Measurements from ENCODE around the gene FLNA.
A peak's percentile ranks its signal among the peaks of the same experiment; 100 is the strongest.

FLNA gene

GRCh38 chrX:154384284-154384892, 10.0 kb upstream of the FLNA start:
- in situ Hi-C loops (cut with HindIII; ENCODE audit: low pct_unique_long_range_greater_than_20kb, low sequenced_read_pairs) = no loop called here
- DNase-seq (ENCODE audit: low read depth in 1 of 2, low spot score in 1 of 2) = no peak
- TF ChIP-seq JUND (IDR thresholded peaks at IDR 0.05; ENCODE audit: low read depth) = no peak

- no peak for TF ChIP-seq JUND (IDR thresholded peaks at IDR 0.05; ENCODE audit: low read depth)
- in situ Hi-C loops (cut with HindIII; ENCODE audit: low pct_unique_long_range_greater_than_20kb, low sequenced_read_pairs) = no loop called here
- DNase-seq (ENCODE audit: low read depth in 1 of 2, low spot score in 1 of 2) = no peak
These were observed 9.2 kb upstream of the FLNA start for GRCh38 chrX:154383359-154384283.

- TF ChIP-seq JUND (IDR thresholded peaks at IDR 0.05; ENCODE audit: low read depth) = no peak
- no peak for DNase-seq (ENCODE audit: low read depth in 1 of 2, low spot score in 1 of 2)
- in situ Hi-C loops (cut with HindIII; ENCODE audit: low pct_unique_long_range_greater_than_20kb, low sequenced_read_pairs) = no loop called here
These were observed 8.1 kb upstream of the FLNA start for GRCh38 chrX:154382483-154383069.

GRCh38 chrX:154381271-154381670, 6.8 kb upstream of the FLNA start:
- in situ Hi-C loops (cut with HindIII; ENCODE audit: low pct_unique_long_range_greater_than_20kb, low sequenced_read_pairs) = no loop called here
- DNase-seq (ENCODE audit: low read depth in 1 of 2, low spot score in 1 of 2) = no peak

GRCh38 chrX:154380787-154381186, 6.4 kb upstream of the FLNA start:
- no peak for TF ChIP-seq JUND (IDR thresholded peaks at IDR 0.05; ENCODE audit: low read depth)
- in situ Hi-C loops (cut with HindIII; ENCODE audit: low pct_unique_long_range_greater_than_20kb, low sequenced_read_pairs) = no loop called here
- no peak for DNase-seq (ENCODE audit: low read depth in 1 of 2, low spot score in 1 of 2)

More at GRCh38 chrX:154381271-154381670, 6.8 kb upstream of the FLNA start:
- no peak for TF ChIP-seq JUND (IDR thresholded peaks at IDR 0.05; ENCODE audit: low read depth)

- no peak for TF ChIP-seq JUND (IDR thresholded peaks at IDR 0.05; ENCODE audit: low read depth)
- in situ Hi-C loops (cut with HindIII; ENCODE audit: low pct_unique_long_range_greater_than_20kb, low sequenced_read_pairs) = no loop called here
- DNase-seq (ENCODE audit: low read depth in 1 of 2, low spot score in 1 of 2) = no peak
These were observed 5.7 kb upstream of the FLNA start for GRCh38 chrX:154380153-154380552.

- DNase-seq (ENCODE audit: low read depth in 1 of 2, low spot score in 1 of 2) = no peak
- TF ChIP-seq JUND (IDR thresholded peaks at IDR 0.05; ENCODE audit: low read depth) = no peak
- in situ Hi-C loops (cut with HindIII; ENCODE audit: low pct_unique_long_range_greater_than_20kb, low sequenced_read_pairs) = no loop called here
These were observed 5.1 kb upstream of the FLNA start for GRCh38 chrX:154379569-154379951.

GRCh38 chrX:154378799-154379568, 4.5 kb upstream of the FLNA start, which contains the start of gene EMD:
TSS of gene EMD (plus strand) at chrX:154379295. CDS start at chrX:154379485, 190 bp downstream.
- TF ChIP-seq JUND (IDR thresholded peaks at IDR 0.05; ENCODE audit: low read depth) = no peak
- in situ Hi-C loops (cut with HindIII; ENCODE audit: low pct_unique_long_range_greater_than_20kb, low sequenced_read_pairs) = no loop called here
- peak; percentile 63 to 96 for DNase-seq (ENCODE audit: low read depth in 1 of 2, low spot score in 1 of 2)

- DNase-seq (ENCODE audit: low read depth in 1 of 2, low spot score in 1 of 2) = peak; percentile 46 to 54
- in situ Hi-C loops (cut with HindIII; ENCODE audit: low pct_unique_long_range_greater_than_20kb, low sequenced_read_pairs) = no loop called here
- no peak for TF ChIP-seq JUND (IDR thresholded peaks at IDR 0.05; ENCODE audit: low read depth)
These were observed 3.8 kb upstream of the FLNA start for GRCh38 chrX:154378059-154378798.

GRCh38 chrX:154376774-154377173, 2.3 kb upstream of the FLNA start:
- TF ChIP-seq JUND (IDR thresholded peaks at IDR 0.05; ENCODE audit: low read depth) = no peak
- in situ Hi-C loops (cut with HindIII; ENCODE audit: low pct_unique_long_range_greater_than_20kb, low sequenced_read_pairs) = no loop called here
- DNase-seq (ENCODE audit: low read depth in 1 of 2, low spot score in 1 of 2) = no peak

GRCh38 chrX:154375156-154375504, 696 bp upstream of the FLNA start:
- peak in 1 of 2 experiments; percentile 64 for DNase-seq (ENCODE audit: low read depth in 1 of 2, low spot score in 1 of 2)
- in situ Hi-C loops (cut with HindIII; ENCODE audit: low pct_unique_long_range_greater_than_20kb, low sequenced_read_pairs) = no loop called here
- no peak for TF ChIP-seq JUND (IDR thresholded peaks at IDR 0.05; ENCODE audit: low read depth)

Measured in T47D (cell line).